ENCODE results near the gene OR56A5.

OR56A5 gene

GRCh38 chr11:5932671-5933070 lies 35.6 kb downstream of the OR56A5 start:
- DNase-seq (ENCODE audit: low read depth in 2 of 2) = no peak

- no peak for DNase-seq (ENCODE audit: low read depth in 2 of 2)
These were observed 37.2 kb downstream of the OR56A5 start for GRCh38 chr11:5931061-5931460.

GRCh38 chr11:5930614-5931013 lies 37.7 kb downstream of the OR56A5 start:
- DNase-seq (ENCODE audit: low read depth in 2 of 2) = no peak

- no peak for DNase-seq (ENCODE audit: low read depth in 2 of 2)
These were observed 38.5 kb downstream of the OR56A5 start for GRCh38 chr11:5929571-5930368.

- no peak for DNase-seq (ENCODE audit: low read depth in 2 of 2)
These were observed 39.5 kb downstream of the OR56A5 start for GRCh38 chr11:5928811-5929210.

- no peak for DNase-seq (ENCODE audit: low read depth in 2 of 2)
These were observed 40.0 kb downstream of the OR56A5 start for GRCh38 chr11:5928271-5928670.

GRCh38 chr11:5923794-5924193 lies 44.5 kb downstream of the OR56A5 start:
- DNase-seq (ENCODE audit: low read depth in 2 of 2) = no peak

- DNase-seq (ENCODE audit: low read depth in 2 of 2) = no peak
These were observed 44.9 kb downstream of the OR56A5 start for GRCh38 chr11:5923427-5923776.

- no peak for DNase-seq (ENCODE audit: low read depth in 2 of 2)
These were observed 45.4 kb downstream of the OR56A5 start for GRCh38 chr11:5922749-5923426.
